ENCODE data around the gene PNPLA7. TPM values are rescaled to one million over a fixed set of nuclear protein-coding genes. Genes with fewer than 3 reads are reported as not detected.

The PNPLA7 gene
- total RNA-seq, 1 experiment from 2014 or later = 0.77 TPM

GRCh38 chr9:137522746-137523455, 27.3 kb downstream of the PNPLA7 start:
- no peak for ATAC-seq
- intact Hi-C loops (cut with micrococcal nuclease) = no loop called here
- BruUV-seq (replicated peaks) = no TSS peak
- H3K4me3 ChIP-seq (ENCODE audit: low read length) = no peak overlapping the region
- TF ChIP-seq CTCF (conservative IDR thresholded peaks at IDR 0.05; ENCODE audit: low read depth, low read length) = no peak
- no peak for TF ChIP-seq EZH2phosphoT487 (IDR thresholded peaks at IDR 0.05; ENCODE audit: borderline replicate concordance, low read length)
- no peak for TF ChIP-seq EZH2 (IDR thresholded peaks at IDR 0.05; ENCODE audit: low read length, unreplicated experiment)
- no peaks in the 10 kb centered on the region for H3K79me2 ChIP-seq (ENCODE audit: low read length)
- H3F3A ChIP-seq (ENCODE audit: low read length, unreplicated experiment) = no peaks in the 10 kb centered on the region
- H3K9me2 ChIP-seq (replicated peaks; ENCODE audit: low read length) = no peaks in the 10 kb centered on the region
- DNase-seq = no peak
- H3K9ac ChIP-seq (ENCODE audit: low read length) = no peak overlapping the region
- ChIA-PET POLR2A (ENCODE audit: unreplicated experiment) (no interaction called here), CTCF (no interaction called here)
- no peak overlapping the region for H3K27ac ChIP-seq (ENCODE audit: low read length)
- no peaks in the 10 kb centered on the region for H3K36me3 ChIP-seq (ENCODE audit: low read depth, low read length)
- no peaks in the 10 kb centered on the region for H3K27me3 ChIP-seq (ENCODE audit: low read length)
- H3K9me3 ChIP-seq (ENCODE audit: low read length) = no peaks in the 10 kb centered on the region
- no peak overlapping the region for H3K4me2 ChIP-seq (ENCODE audit: low read length)
- H4K20me1 ChIP-seq (ENCODE audit: low read length) = no peaks in the 10 kb centered on the region
- H2AFZ ChIP-seq (ENCODE audit: low read length) = no peak overlapping the region
- no peaks in the 10 kb centered on the region for H3K4me1 ChIP-seq (ENCODE audit: insufficient read depth, low read length)

- H4K20me1 ChIP-seq (ENCODE audit: low read length) = no peaks in the 10 kb centered on the region
- POLR2A ChIA-PET (ENCODE audit: unreplicated experiment) = no interaction called here
- H3K79me2 ChIP-seq (ENCODE audit: low read length) = no peaks in the 10 kb centered on the region
- no TSS peak for BruUV-seq (replicated peaks)
- ATAC-seq (no peak), DNase-seq (no peak)
- H3K4me2 ChIP-seq (ENCODE audit: low read length) = no peak overlapping the region
- no peaks in the 10 kb centered on the region for H3F3A ChIP-seq (ENCODE audit: low read length, unreplicated experiment)
- H3K9me3 ChIP-seq (ENCODE audit: low read length) = no peaks in the 10 kb centered on the region
- CTCF ChIA-PET = no interaction called here
- TF ChIP-seq EZH2 (IDR thresholded peaks at IDR 0.05; ENCODE audit: low read length, unreplicated experiment) = no peak
- TF ChIP-seq CTCF (conservative IDR thresholded peaks at IDR 0.05; ENCODE audit: low read depth, low read length) = no peak
- H3K9ac ChIP-seq (ENCODE audit: low read length) = no peak overlapping the region
- H3K4me1 ChIP-seq (ENCODE audit: insufficient read depth, low read length) = no peaks in the 10 kb centered on the region
- no peak overlapping the region for H2AFZ ChIP-seq (ENCODE audit: low read length)
- no peaks in the 10 kb centered on the region for H3K27me3 ChIP-seq (ENCODE audit: low read length)
- no peak overlapping the region for H3K4me3 ChIP-seq (ENCODE audit: low read length)
- no peak overlapping the region for H3K27ac ChIP-seq (ENCODE audit: low read length)
- no peaks in the 10 kb centered on the region for H3K9me2 ChIP-seq (replicated peaks; ENCODE audit: low read length)
- H3K36me3 ChIP-seq (ENCODE audit: low read depth, low read length) = no peaks in the 10 kb centered on the region
- intact Hi-C loops (cut with micrococcal nuclease) = no loop called here
These were observed 28.7 kb downstream of the PNPLA7 start for GRCh38 chr9:137521405-137521985.

- no peaks in the 10 kb centered on the region for H4K20me1 ChIP-seq (ENCODE audit: low read length)
- H3K27me3 ChIP-seq (ENCODE audit: low read length) = no peaks in the 10 kb centered on the region
- POLR2A ChIA-PET (ENCODE audit: unreplicated experiment) = no interaction called here
- ATAC-seq (no peak), DNase-seq (no peak)
- H3K4me2 ChIP-seq (ENCODE audit: low read length) = no peak overlapping the region
- TF ChIP-seq CTCF (conservative IDR thresholded peaks at IDR 0.05; ENCODE audit: low read depth, low read length) = no peak
- no peak for TF ChIP-seq EZH2 (IDR thresholded peaks at IDR 0.05; ENCODE audit: low read length, unreplicated experiment)
- TF ChIP-seq EZH2phosphoT487 (IDR thresholded peaks at IDR 0.05; ENCODE audit: borderline replicate concordance, low read length) = no peak
- no peak overlapping the region for H3K27ac ChIP-seq (ENCODE audit: low read length)
- H3K9ac ChIP-seq (ENCODE audit: low read length) = no peak overlapping the region
- H3K9me2 ChIP-seq (replicated peaks; ENCODE audit: low read length) = no peaks in the 10 kb centered on the region
- H2AFZ ChIP-seq (ENCODE audit: low read length) = no peak overlapping the region
- CTCF ChIA-PET = no interaction called here
- BruUV-seq (replicated peaks) = no TSS peak
- no peaks in the 10 kb centered on the region for H3K4me1 ChIP-seq (ENCODE audit: insufficient read depth, low read length)
- no peaks in the 10 kb centered on the region for H3K9me3 ChIP-seq (ENCODE audit: low read length)
- H3K4me3 ChIP-seq (ENCODE audit: low read length) = no peak overlapping the region
- intact Hi-C loops (cut with micrococcal nuclease) = no loop called here
- no peaks in the 10 kb centered on the region for H3F3A ChIP-seq (ENCODE audit: low read length, unreplicated experiment)
- H3K79me2 ChIP-seq (ENCODE audit: low read length) = no peaks in the 10 kb centered on the region
- H3K36me3 ChIP-seq (ENCODE audit: low read depth, low read length) = no peaks in the 10 kb centered on the region
These were observed 29.4 kb downstream of the PNPLA7 start for GRCh38 chr9:137520614-137521404.
